ENCODE measurements around the gene CDK4. TPM values are rescaled to one million over a fixed set of nuclear protein-coding genes. Genes with fewer than 3 reads are reported as not detected.

Gene CDK4
- total RNA-seq, 1 donor from 2014 or later, result 102 TPM

- DNase-seq (ENCODE audit: extremely low spot score in 2 of 2), result no peak
- Histone ChIP-seq H3K27ac (no peak overlapping the region), H3K36me3 (peaks cover 0 to 57% of the 10 kb centered on the region in 2 donors), H3K27me3 (no peaks in the 10 kb centered on the region), H3K4me1 (no peaks in the 10 kb centered on the region), H3K4me3 (no peak overlapping the region), H3K9me3 (no peaks in the 10 kb centered on the region)
- TF ChIP-seq, protein P1, sequence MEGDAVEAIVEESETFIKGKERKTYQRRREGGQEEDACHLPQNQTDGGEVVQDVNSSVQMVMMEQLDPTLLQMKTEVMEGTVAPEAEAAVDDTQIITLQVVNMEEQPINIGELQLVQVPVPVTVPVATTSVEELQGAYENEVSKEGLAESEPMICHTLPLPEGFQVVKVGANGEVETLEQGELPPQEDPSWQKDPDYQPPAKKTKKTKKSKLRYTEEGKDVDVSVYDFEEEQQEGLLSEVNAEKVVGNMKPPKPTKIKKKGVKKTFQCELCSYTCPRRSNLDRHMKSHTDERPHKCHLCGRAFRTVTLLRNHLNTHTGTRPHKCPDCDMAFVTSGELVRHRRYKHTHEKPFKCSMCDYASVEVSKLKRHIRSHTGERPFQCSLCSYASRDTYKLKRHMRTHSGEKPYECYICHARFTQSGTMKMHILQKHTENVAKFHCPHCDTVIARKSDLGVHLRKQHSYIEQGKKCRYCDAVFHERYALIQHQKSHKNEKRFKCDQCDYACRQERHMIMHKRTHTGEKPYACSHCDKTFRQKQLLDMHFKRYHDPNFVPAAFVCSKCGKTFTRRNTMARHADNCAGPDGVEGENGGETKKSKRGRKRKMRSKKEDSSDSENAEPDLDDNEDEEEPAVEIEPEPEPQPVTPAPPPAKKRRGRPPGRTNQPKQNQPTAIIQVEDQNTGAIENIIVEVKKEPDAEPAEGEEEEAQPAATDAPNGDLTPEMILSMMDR (IDR thresholded peaks at IDR 0.05), result no peak
- TF ChIP-seq POLR2A (IDR thresholded peaks at IDR 0.05) (no peak), POLR2AphosphoS5 (IDR thresholded peaks at IDR 0.05; ENCODE audit: insufficient read depth in 1 of 2, low read depth in 1 of 2) (peak in 1 of 2 donors; percentile 69)
- intact Hi-C loops (cut with DNase I), result no loop called here
Observed at GRCh38 chr12:57793920-57794319, 41.8 kb upstream of the CDK4 start.

DNA sequence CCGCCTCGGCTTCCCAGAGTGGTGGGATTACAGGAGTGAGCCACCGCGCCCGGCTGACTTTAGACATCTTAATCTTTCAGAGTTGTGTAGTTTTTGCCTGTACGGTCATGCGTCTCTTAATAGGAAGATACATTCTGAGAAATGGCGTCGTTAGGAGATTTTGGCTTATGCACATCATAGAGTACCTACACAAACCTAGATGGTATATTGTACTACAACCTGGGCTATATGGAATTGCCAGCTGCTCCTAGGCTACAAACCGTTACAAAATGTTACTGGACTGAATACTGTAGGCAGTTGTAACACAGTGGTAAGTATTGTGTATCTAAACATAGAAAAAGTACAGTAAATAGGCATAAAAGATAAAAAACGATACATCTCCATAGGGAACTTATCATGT is 31.8 kb upstream of the CDK4 start:
- Histone ChIP-seq H3K27me3 (no peaks in the 10 kb centered on the region), H3K4me1 (peaks cover 21% of the 10 kb centered on the region), H3K4me3 (no peak overlapping the region), H3K36me3 (peaks cover 0 to 33% of the 10 kb centered on the region in 2 donors), H3K9me3 (no peaks in the 10 kb centered on the region), H3K27ac (no peak overlapping the region)
- TF ChIP-seq, protein P1 (IDR thresholded peaks at IDR 0.05), result no peak
- TF ChIP-seq POLR2A (IDR thresholded peaks at IDR 0.05) (no peak), POLR2AphosphoS5 (IDR thresholded peaks at IDR 0.05; ENCODE audit: insufficient read depth in 1 of 2, low read depth in 1 of 2) (no peak)
- intact Hi-C loops (cut with DNase I), result loop anchor here (2.0 kb wide), 1 partner anchor 59 kb away; no protein-coding TSS in a partner anchor
- DNase-seq (ENCODE audit: extremely low spot score in 2 of 2), result no peak

- Histone ChIP-seq H3K36me3 (peaks cover 0 to 29% of the 10 kb centered on the region in 2 donors), H3K4me3 (peak overlapping the region; percentile 83 to 87), H3K4me1 (peaks cover 21% of the 10 kb centered on the region), H3K27ac (no peak overlapping the region), H3K27me3 (no peaks in the 10 kb centered on the region), H3K9me3 (no peaks in the 10 kb centered on the region)
- intact Hi-C loops (cut with DNase I), result loop anchor here (2.0 kb wide), 1 partner anchor 59 kb away; no protein-coding TSS in a partner anchor
- no peak for DNase-seq (ENCODE audit: extremely low spot score in 2 of 2)
- TF ChIP-seq, protein P1 (IDR thresholded peaks at IDR 0.05), result no peak
- no peak for TF ChIP-seq POLR2AphosphoS5 (IDR thresholded peaks at IDR 0.05; ENCODE audit: insufficient read depth in 1 of 2, low read depth in 1 of 2)
- TF ChIP-seq POLR2A (IDR thresholded peaks at IDR 0.05), result no peak
Observed at GRCh38 chr12:57783466-57783801, 31.3 kb upstream of the CDK4 start.

DNA sequence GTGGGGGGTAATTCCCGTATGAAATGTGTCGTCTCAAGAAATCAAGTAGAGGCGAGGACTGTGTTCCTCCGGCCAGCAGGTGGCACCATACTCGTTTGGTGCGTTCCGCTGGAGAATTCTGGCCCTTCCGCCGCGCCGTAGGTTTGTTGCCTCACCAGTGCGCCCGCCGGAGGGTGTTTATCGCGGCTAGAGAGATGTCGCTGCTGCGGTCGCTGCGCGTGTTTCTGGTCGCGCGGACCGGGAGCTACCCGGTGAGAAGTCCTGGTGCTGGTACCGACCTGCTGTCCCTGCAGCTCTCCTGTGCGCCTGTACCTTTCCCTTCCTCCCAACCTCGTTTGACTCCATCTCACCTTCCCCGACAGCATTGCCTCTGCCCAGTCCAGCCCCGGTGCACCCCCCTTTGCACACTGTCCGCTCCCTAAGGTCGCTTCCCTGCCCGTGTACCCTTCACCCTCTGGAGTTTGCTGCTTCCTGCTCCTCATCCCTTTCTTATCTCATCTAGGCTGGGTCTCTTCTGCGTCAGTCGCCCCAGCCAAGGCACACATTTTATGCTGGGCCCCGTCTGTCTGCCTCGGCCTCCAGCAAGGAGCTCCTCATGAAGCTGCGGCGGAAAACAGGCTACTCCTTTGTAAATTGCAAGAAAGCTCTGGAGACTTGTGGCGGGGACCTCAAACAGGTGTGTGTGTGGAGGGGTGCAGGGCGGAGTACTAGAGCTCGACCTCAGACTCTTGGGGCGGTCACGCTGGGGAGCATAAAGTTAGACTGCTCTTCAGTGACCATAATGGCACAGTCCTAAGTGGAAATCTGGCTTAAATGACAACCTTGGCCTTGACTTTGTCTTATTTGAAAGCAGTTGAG is 30.7 kb upstream of the CDK4 start, which contains the start of gene TSFM:
Gene TSFM (plus strand): TSS at position 180 of the 858 bp plus-strand sequence. CDS start 15 bp downstream, at position 195.
- peak within 1 kb of the TSS; percentile 83 to 87 for H3K4me3 ChIP-seq
- peaks cover 0 to 23% of the 10 kb centered on the region in 2 donors for H3K36me3 ChIP-seq
- H3K9me3 ChIP-seq, result no peaks in the 10 kb centered on the region
- intact Hi-C loops (cut with DNase I), result loop anchor here (2.0 kb wide), 1 partner anchor 58 kb away; no protein-coding TSS in a partner anchor
- DNase-seq (ENCODE audit: extremely low spot score in 2 of 2), result no peak
- peak within 1 kb of the TSS; percentile 67 for H3K27ac ChIP-seq
- TF ChIP-seq, protein P1 (IDR thresholded peaks at IDR 0.05), result peak; percentile 93 to 97 (median 96)
- TF ChIP-seq POLR2AphosphoS5 (IDR thresholded peaks at IDR 0.05; ENCODE audit: insufficient read depth in 1 of 2, low read depth in 1 of 2), result peak; percentile 89 to 98
- peak in 1 of 2 donors; percentile 39 for TF ChIP-seq POLR2A (IDR thresholded peaks at IDR 0.05)
- peaks cover 21% of the 10 kb centered on the region for H3K4me1 ChIP-seq
- no peaks in the 10 kb centered on the region for H3K27me3 ChIP-seq

DNA sequence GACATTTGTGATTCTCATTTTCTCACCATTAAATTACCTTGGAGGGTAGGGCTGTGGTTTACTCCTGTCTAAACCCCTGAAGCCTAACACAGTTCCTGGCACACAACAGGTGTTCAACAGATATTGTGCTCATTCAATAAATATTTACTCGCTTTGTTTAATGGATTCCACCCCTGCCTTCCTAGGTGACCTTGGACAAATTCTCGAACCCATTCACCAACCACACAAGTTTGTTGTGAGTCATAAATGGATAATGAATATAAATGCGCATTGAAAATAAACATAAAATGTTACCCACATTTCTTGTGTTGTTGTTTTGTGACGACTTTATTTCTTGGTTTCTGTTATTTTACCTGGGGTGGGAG is 30.1 kb upstream of the CDK4 start:
- peak overlapping the region; percentile 67 for H3K27ac ChIP-seq
- intact Hi-C loops (cut with DNase I), result loop anchor here (2.0 kb wide), 1 partner anchor 57 kb away; no protein-coding TSS in a partner anchor
- H3K4me3 ChIP-seq, result peak overlapping the region; percentile 83 to 87
- H3K27me3 ChIP-seq, result no peaks in the 10 kb centered on the region
- H3K4me1 ChIP-seq, result peaks cover 21% of the 10 kb centered on the region
- no peaks in the 10 kb centered on the region for H3K9me3 ChIP-seq
- H3K36me3 ChIP-seq, result peaks cover 0 to 17% of the 10 kb centered on the region in 2 donors
- no peak for DNase-seq (ENCODE audit: extremely low spot score in 2 of 2)
- no peak for TF ChIP-seq POLR2A (IDR thresholded peaks at IDR 0.05)
- TF ChIP-seq POLR2AphosphoS5 (IDR thresholded peaks at IDR 0.05; ENCODE audit: insufficient read depth in 1 of 2, low read depth in 1 of 2), result no peak
- TF ChIP-seq, protein P1 (IDR thresholded peaks at IDR 0.05), result no peak

Data from vagina (tissue), 2 donors.